H1 (cell line): ENCODE results near the gene GSTA1. TPM values are rescaled to one million over a fixed set of nuclear protein-coding genes. Genes with fewer than 3 reads are reported as not detected.

Experiments used
- CTCF ChIA-PET: fragments of 300-600 bp; sonication (Branson Sonifier 250); formaldehyde crosslinking; loops from one replicate; lab custom pipeline; 2021; ENCODE audit not compliant: partially characterized antibody; lab: Charles Lee
- POLR2A ChIA-PET: fragments of 300-600 bp; sonication (Branson Sonifier 250); formaldehyde crosslinking; loops from one replicate; lab custom pipeline; 2021; ENCODE audit warnings: inconsistent platforms; ENCODE audit not compliant: partially characterized antibody; lab: Charles Lee
- DNase-seq, 2 experiments: peaks; one replicate each; pipeline versions ENCODE4 v3.0.0 to v3.0.0-alpha.2; 2010 to 2022; ENCODE audit warnings: low spot score in 2 of 2, low read depth in 1 of 2, mixed read lengths in 1 of 2
- FAIRE-seq: peaks from 2 replicates; lab custom pipeline; 2011; peaks lifted over from hg19 to GRCh38; lab: Jason Lieb, UNC
- H2AFZ ChIP-seq: 2 replicates; pipeline ENCODE4 v1.8.1; 2012; ENCODE audit warnings: low read length, inconsistent platforms
- H2AK5ac ChIP-seq: 2 replicates; pipeline ENCODE4 v1.6.1; 2013; ENCODE audit warnings: low read depth, low read length
- H2BK120ac ChIP-seq: replicated peaks from 2 replicates; pipeline ENCODE3; 2013; ENCODE audit warnings: low read depth, low read length, inconsistent platforms
- H2BK12ac ChIP-seq: 2 replicates; pipeline ENCODE4 v1.6.1; 2013; ENCODE audit warnings: low read depth, low read length
- H2BK15ac ChIP-seq: 2 replicates; pipeline ENCODE4 v1.6.1; 2013; ENCODE audit warnings: low read length
- H2BK20ac ChIP-seq: 2 replicates; pipeline ENCODE4 v1.6.1; 2013; ENCODE audit warnings: low read length
- H2BK5ac ChIP-seq: 2 replicates; pipeline ENCODE4 v1.6.1; 2013; ENCODE audit warnings: low read depth, low read length
- H3K14ac ChIP-seq: 2 replicates; pipeline ENCODE4 v1.6.1; 2013; ENCODE audit warnings: inconsistent platforms; ENCODE audit not compliant: insufficient read length
- H3K18ac ChIP-seq: 2 replicates; pipeline ENCODE4 v1.6.1; 2013; ENCODE audit warnings: low read length; ENCODE audit errors: extremely low read depth
- H3K23ac ChIP-seq: 2 replicates; pipeline ENCODE4 v1.6.1; 2013; ENCODE audit warnings: inconsistent platforms; ENCODE audit not compliant: insufficient read length
- H3K23me2 ChIP-seq: 2 replicates; pipeline ENCODE4 v1.6.1; 2013; ENCODE audit warnings: low read depth, low read length
- H3K27ac ChIP-seq: 2 replicates; pipeline ENCODE4 v1.6.1; 2011; ENCODE audit warnings: low read depth, low read length, inconsistent platforms
- H3K27me3 ChIP-seq, 4 experiments: replicated peaks in 1 of 4; 1 replicate in 1 of 4; 2 replicates in 3 of 4; pipeline versions ENCODE4 v1.6.1 to v1.8.1; 2011 to 2013; ENCODE audit warnings: low read length in 3 of 4, mild to moderate bottlenecking in 3 of 4, inconsistent platforms in 2 of 4, mixed read lengths in 2 of 4, moderate library complexity in 1 of 4; ENCODE audit not compliant: control insufficient read depth in 3 of 4, insufficient read depth in 3 of 4; ENCODE audit errors: extremely low read depth in 1 of 4
- H3K36me3 ChIP-seq, 4 experiments: 2 replicates each; pipeline versions ENCODE4 v1.6.1 to v1.8.1; 2011 to 2013; ENCODE audit warnings: mild to moderate bottlenecking in 4 of 4, low read length in 3 of 4, moderate library complexity in 2 of 4, control low read depth in 1 of 4, inconsistent platforms in 1 of 4; ENCODE audit not compliant: insufficient read depth in 4 of 4, control insufficient read depth in 2 of 4
- H3K4ac ChIP-seq: replicated peaks from 2 replicates; pipeline ENCODE3; 2013; ENCODE audit warnings: low read length, low read depth, mixed read lengths, inconsistent platforms; ENCODE audit not compliant: insufficient read length
- H3K4me1 ChIP-seq, 4 experiments: replicated peaks in 1 of 4; 1 replicate in 1 of 4; 2 replicates in 3 of 4; pipeline versions ENCODE4 v1.6.1 to v1.8.1; 2011 to 2013; ENCODE audit warnings: low read length in 3 of 4, inconsistent platforms in 2 of 4, mixed read lengths in 1 of 4; ENCODE audit not compliant: insufficient read depth in 4 of 4, control insufficient read depth in 3 of 4
- H3K4me2 ChIP-seq, 2 experiments: 2 replicates each; pipeline versions ENCODE4 v1.6.1 to v1.8.1; 2011 to 2013; ENCODE audit warnings: low read depth in 2 of 2, low read length in 2 of 2, control low read depth in 1 of 2, inconsistent platforms in 1 of 2, mild to moderate bottlenecking in 1 of 2; ENCODE audit not compliant: insufficient read depth in 1 of 2
- H3K4me3 ChIP-seq, 4 experiments: fragments of 200-600, 300-600 bp in 1 of 4; sonication (generic), shearing (Covaris generic), sonication (Bioruptor Twin) in 1 of 4; 2 replicates each; pipeline versions ENCODE4 v1.5.1 to v1.8.1; 2011 to 2016; ENCODE audit warnings: low read length in 4 of 4, low read depth in 3 of 4, control low read depth in 2 of 4, inconsistent platforms in 2 of 4, mild to moderate bottlenecking in 2 of 4, mixed read lengths in 1 of 4, moderate library complexity in 1 of 4; ENCODE audit not compliant: insufficient read depth in 2 of 4; ENCODE audit errors: extremely low read depth in 1 of 4
- H3K56ac ChIP-seq: replicated peaks from 2 replicates; pipeline ENCODE3; 2013; ENCODE audit warnings: low read depth, mild to moderate bottlenecking, mixed read lengths, low read length, inconsistent platforms; ENCODE audit not compliant: insufficient read length
- H3K79me1 ChIP-seq: 2 replicates; pipeline ENCODE4 v1.6.1; 2013; ENCODE audit warnings: low read depth, low read length, control low read depth
- H3K79me2 ChIP-seq, 2 experiments: 2 replicates each; pipeline versions ENCODE4 v1.6.1 to v1.8.1; 2012 to 2013; ENCODE audit warnings: low read length in 2 of 2, mild to moderate bottlenecking in 2 of 2, inconsistent platforms in 1 of 2; ENCODE audit not compliant: insufficient read depth in 2 of 2, control insufficient read depth in 1 of 2
- H3K9ac ChIP-seq, 4 experiments: replicated peaks in 1 of 4; 1 replicate in 1 of 4; 2 replicates in 3 of 4; pipeline versions ENCODE4 v1.6.1 to v1.8.1; 2011 to 2013; ENCODE audit warnings: low read depth in 3 of 4, low read length in 3 of 4, control low read depth in 2 of 4, mild to moderate bottlenecking in 2 of 4, moderate library complexity in 2 of 4, inconsistent platforms in 1 of 4; ENCODE audit errors: extremely low read depth in 1 of 4
- H3K9me3 ChIP-seq, 2 experiments: 2 replicates each; pipeline versions ENCODE4 v1.6.1 to v1.8.1; 2012 to 2013; ENCODE audit warnings: mild to moderate bottlenecking in 2 of 2, moderate library complexity in 2 of 2, control low read depth in 1 of 2, inconsistent platforms in 1 of 2, low read depth in 1 of 2, low read length in 1 of 2, mixed read lengths in 1 of 2; ENCODE audit not compliant: insufficient read depth in 2 of 2
- H4K20me1 ChIP-seq, 2 experiments: replicated peaks in 1 of 2; 2 replicates each; pipeline versions ENCODE3 to v1.8.1; 2011 to 2013; ENCODE audit warnings: inconsistent platforms in 2 of 2, low read length in 2 of 2, mild to moderate bottlenecking in 1 of 2; ENCODE audit not compliant: insufficient read depth in 2 of 2, control insufficient read depth in 1 of 2
- H4K5ac ChIP-seq: 2 replicates; pipeline ENCODE4 v1.6.1; 2013; ENCODE audit warnings: low read length, low read depth, mixed read lengths, inconsistent platforms; ENCODE audit not compliant: insufficient read length
- H4K8ac ChIP-seq: 2 replicates; pipeline ENCODE4 v1.8.0; 2013; ENCODE audit warnings: mild to moderate bottlenecking, moderate library complexity, low read length, inconsistent platforms; ENCODE audit not compliant: insufficient read depth; ENCODE audit errors: extremely low read depth
- H4K91ac ChIP-seq: replicated peaks from 2 replicates; pipeline ENCODE3; 2013; ENCODE audit warnings: low read length, mixed read lengths, inconsistent platforms; ENCODE audit not compliant: insufficient read length
- HDAC6 ChIP-seq: IDR thresholded peaks from one replicate; pipeline ENCODE4 v1.7.1; 2012; ENCODE audit warnings: low read depth, mild to moderate bottlenecking, inconsistent platforms, low read length, moderate library complexity
- JUND ChIP-seq: IDR thresholded peaks from 2 replicates; pipeline ENCODE4 v1.6.1; 2011; ENCODE audit warnings: mild to moderate bottlenecking, improper control_type of control experiment, low read length
- NANOG ChIP-seq: IDR thresholded peaks from 2 replicates; pipeline ENCODE4 v1.6.1; 2011; ENCODE audit warnings: low read length, low read depth, mild to moderate bottlenecking, inconsistent platforms; ENCODE audit not compliant: insufficient read depth, poor library complexity, severe bottlenecking
- SP2 ChIP-seq: IDR thresholded peaks from 2 replicates; pipeline ENCODE4 v1.6.1; 2012; ENCODE audit warnings: mild to moderate bottlenecking, low read length, inconsistent platforms
- SUZ12 ChIP-seq: fragments of 200-600 bp; sonication (generic); IDR thresholded peaks from 2 replicates; pipeline ENCODE4 v1.6.1; 2012; ENCODE audit warnings: mild to moderate bottlenecking, inconsistent platforms, low read length, moderate library complexity, mixed read lengths
- WGBS, 2 experiments: shearing (Covaris generic) in 1 of 2; methylation state at CpG; one replicate each; pipeline versions ENCODE4 v1.1.6 to v1.1.7; 2013 to 2015; ENCODE audit warnings: low lambda C conversion rate in 2 of 2, mixed read lengths in 2 of 2, inconsistent platforms in 1 of 2, low coverage in 1 of 2, missing lambda C conversion rate in 1 of 2; ENCODE audit not compliant: insufficient replicate concordance in 2 of 2, insufficient coverage in 1 of 2, insufficient read length in 1 of 2; ENCODE audit errors: extremely low coverage in 1 of 2, missing lambda C conversion rate in 1 of 2; 5-methylcytosine and 5-hydroxymethylcytosine counted together
- polyA plus RNA-seq, 7 experiments: library from polyadenylated mRNA; depleted of rRNA in 3 of 7; stranded (reverse) in 5 of 7; unstranded in 2 of 7; fragments of >200 nt in 5 of 7; fragments of 200-250 nt in 2 of 7; gene quantifications; 1 replicate in 5 of 7; 2 replicates in 1 of 7; 4 replicates in 1 of 7; pipeline versions ENCODE4 v1.2.1 to v1.2.3, GENCODE V29; 2011 to 2013; ENCODE audit warnings: missing spikeins in 2 of 7, mixed read lengths in 2 of 7
- total RNA-seq: library from RNA; stranded (reverse); fragmentation: NEBNext Ultra II Directional; extraction: Animal tissue kit (Norgen Biotek cat#: 25700); gene quantifications from 2 replicates; pipeline ENCODE4 v1.2.1, GENCODE V29; 2021
- TF ChIP-seq, protein P1 (sequence below), 3 experiments: IDR thresholded peaks; 1 replicate in 2 of 3; 2 replicates in 1 of 3; pipeline versions ENCODE4 v1.5.1 to v1.6.1; 2011; ENCODE audit warnings: low read length in 3 of 3, mild to moderate bottlenecking in 3 of 3, inconsistent platforms in 2 of 3, low read depth in 1 of 3, moderate library complexity in 1 of 3; ENCODE audit not compliant: insufficient read depth in 1 of 3; ENCODE audit errors: control extremely low read depth in 1 of 3

The GSTA1 gene
- total and polyA plus RNA-seq, 2 of the 8 experiments (the other 6 are each of a cell fraction or from before 2014, with no cell fraction given): 0.08 TPM; not detected in 1

DNA sequence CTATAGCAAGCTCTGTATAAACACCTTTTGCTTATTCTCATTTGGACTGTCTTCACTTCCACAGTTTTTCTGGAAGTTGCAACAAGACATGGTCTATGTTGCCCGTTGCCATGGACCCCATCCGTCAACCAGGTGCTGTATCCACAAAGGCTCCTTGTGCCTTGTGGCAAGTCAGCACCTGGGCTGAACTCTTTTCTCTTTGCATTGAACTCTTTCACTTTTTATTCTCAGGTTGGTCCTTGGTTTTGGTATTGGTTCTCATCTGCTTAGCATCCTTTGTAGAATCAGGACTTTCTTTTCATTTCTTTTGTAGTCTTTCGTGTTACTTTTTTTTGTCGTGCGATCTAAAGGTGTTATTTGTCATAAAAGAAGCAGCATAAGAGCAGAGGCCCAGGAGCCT lies 5.0 kb upstream of the GSTA1 start:
- no peak for DNase-seq
- Histone ChIP-seq H3K4me2 (no peak overlapping the region), H3K9ac (no peak overlapping the region), H2AK5ac (no peak overlapping the region), H3K79me2 (no peaks in the 10 kb centered on the region), H3K18ac (no peak overlapping the region), H3K4me3 (no peak overlapping the region), H2BK120ac (no peak overlapping the region), H3K4ac (no peak overlapping the region)
- WGBS, 2 experiments: 94% methylated on average over 5 of the region's 5 CpGs; no CpG with 5 or more reads in 1 of the 2 experiments
- no peak for TF ChIP-seq SUZ12
- no peak for TF ChIP-seq NANOG
- TF ChIP-seq, protein P1, sequence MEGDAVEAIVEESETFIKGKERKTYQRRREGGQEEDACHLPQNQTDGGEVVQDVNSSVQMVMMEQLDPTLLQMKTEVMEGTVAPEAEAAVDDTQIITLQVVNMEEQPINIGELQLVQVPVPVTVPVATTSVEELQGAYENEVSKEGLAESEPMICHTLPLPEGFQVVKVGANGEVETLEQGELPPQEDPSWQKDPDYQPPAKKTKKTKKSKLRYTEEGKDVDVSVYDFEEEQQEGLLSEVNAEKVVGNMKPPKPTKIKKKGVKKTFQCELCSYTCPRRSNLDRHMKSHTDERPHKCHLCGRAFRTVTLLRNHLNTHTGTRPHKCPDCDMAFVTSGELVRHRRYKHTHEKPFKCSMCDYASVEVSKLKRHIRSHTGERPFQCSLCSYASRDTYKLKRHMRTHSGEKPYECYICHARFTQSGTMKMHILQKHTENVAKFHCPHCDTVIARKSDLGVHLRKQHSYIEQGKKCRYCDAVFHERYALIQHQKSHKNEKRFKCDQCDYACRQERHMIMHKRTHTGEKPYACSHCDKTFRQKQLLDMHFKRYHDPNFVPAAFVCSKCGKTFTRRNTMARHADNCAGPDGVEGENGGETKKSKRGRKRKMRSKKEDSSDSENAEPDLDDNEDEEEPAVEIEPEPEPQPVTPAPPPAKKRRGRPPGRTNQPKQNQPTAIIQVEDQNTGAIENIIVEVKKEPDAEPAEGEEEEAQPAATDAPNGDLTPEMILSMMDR (IDR thresholded peaks at IDR 0.05; ENCODE audit: control extremely low read depth in 1 of 3, insufficient read depth in 1 of 3, low read depth in 1 of 3, low read length in 3 of 3): no peak
- no peak for TF ChIP-seq JUND
- TF ChIP-seq HDAC6: no peak
- TF ChIP-seq SP2: no peak
- TF ChIP-seq, all 59 proteins: peak for 0
- Histone ChIP-seq H4K5ac (no peak overlapping the region), H2BK20ac (no peak overlapping the region), H4K8ac (no peak overlapping the region), H3K36me3 (no peaks in the 10 kb centered on the region), H3K27me3 (no peaks in the 10 kb centered on the region), H3K23ac (no peak overlapping the region), H3K56ac (no peak overlapping the region), H2BK5ac (no peak overlapping the region), H4K91ac (no peak overlapping the region), H3K9me3 (no peaks in the 10 kb centered on the region), H2BK12ac (no peak overlapping the region), H2BK15ac (no peak overlapping the region), H3K4me1 (no peaks in the 10 kb centered on the region), H4K20me1 (no peaks in the 10 kb centered on the region), H3K27ac (no peak overlapping the region), H3K23me2 (no peaks in the 10 kb centered on the region), H3K14ac (no peak overlapping the region), H2AFZ (no peak overlapping the region), H3K79me1 (no peaks in the 10 kb centered on the region)
- ChIA-PET POLR2A (no interaction called here), CTCF (interaction anchor here (1.0 kb wide), 1 partner anchor 145 kb away, joined by 4 read pairs; no protein-coding TSS in a partner anchor)
- FAIRE-seq: no peak
